ENCODE results near the gene WDHD1.

- TF ChIP-seq CTCF (IDR thresholded peaks at IDR 0.05; ENCODE audit: low read length) (no peak), EZH2 (optimal IDR thresholded peaks at IDR 0.05; ENCODE audit: low read depth, low read length) (no peak)
These were observed 51.0 kb downstream of the WDHD1 start for GRCh38 chr14:54975856-54976255.
